ENCODE data around the gene ZDHHC22.

The ZDHHC22 gene

DNA sequence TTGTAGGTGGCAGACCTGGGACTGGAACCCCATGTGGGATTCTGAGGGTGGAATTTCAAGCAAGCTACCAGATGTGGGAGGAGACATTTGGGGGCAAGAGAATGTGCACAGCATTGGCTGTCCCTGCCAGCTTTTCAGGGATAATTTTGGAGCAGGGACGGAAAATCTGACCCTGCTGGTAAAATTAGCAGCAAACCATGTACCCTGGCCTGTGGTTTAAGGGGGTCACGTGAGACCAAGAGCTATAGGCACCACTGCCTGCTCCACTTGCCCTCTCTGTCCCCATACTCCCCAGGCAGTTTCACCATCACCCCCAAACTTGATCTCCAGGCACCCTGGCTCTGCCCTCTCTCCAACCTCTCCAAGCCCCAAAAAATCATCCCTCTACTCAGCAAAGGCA, 13.5 kb upstream of the ZDHHC22 start:
- no peak for DNase-seq (ENCODE audit: low spot score)

DNA sequence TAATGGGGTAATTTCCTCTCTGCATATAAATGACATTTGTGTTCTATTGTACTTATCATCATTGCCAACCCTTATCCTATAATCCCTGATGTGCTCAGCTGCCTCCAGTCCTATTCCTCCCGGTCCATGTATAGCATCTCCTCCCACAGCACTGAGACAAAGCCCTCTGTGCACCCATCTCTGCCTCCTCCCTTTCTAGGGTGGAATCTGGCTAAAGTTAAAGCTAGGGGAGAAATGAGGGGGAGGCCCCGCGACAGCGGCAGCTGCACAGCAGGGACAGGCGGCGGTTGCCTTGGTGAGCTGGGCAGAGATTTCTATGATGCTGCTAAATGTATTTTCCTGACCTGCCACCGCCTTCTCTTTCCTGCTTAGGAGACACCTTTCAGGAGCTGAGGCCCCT, 12.8 kb upstream of the ZDHHC22 start:
- DNase-seq (ENCODE audit: low spot score) = no peak

DNA sequence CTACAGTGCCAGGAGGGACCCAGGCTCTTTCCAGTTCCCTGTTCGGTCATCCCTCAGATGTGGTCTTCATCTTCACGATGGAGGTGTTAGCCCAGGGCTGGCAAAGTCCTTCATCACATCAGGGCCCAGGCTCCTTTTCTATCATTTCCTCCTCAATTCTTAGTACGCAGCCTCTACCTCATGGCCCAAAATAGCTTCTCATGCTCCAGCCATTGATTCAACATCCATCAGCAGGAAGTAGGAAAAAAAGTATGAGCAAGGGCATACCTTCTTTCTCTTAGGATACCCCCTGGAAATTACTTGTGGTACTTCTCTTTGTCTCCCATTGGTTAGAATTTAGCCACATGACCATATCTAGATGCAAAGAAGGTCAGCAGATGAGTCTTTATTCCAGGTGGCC, 12.2 kb upstream of the ZDHHC22 start:
- no peak for DNase-seq (ENCODE audit: low spot score)

DNA sequence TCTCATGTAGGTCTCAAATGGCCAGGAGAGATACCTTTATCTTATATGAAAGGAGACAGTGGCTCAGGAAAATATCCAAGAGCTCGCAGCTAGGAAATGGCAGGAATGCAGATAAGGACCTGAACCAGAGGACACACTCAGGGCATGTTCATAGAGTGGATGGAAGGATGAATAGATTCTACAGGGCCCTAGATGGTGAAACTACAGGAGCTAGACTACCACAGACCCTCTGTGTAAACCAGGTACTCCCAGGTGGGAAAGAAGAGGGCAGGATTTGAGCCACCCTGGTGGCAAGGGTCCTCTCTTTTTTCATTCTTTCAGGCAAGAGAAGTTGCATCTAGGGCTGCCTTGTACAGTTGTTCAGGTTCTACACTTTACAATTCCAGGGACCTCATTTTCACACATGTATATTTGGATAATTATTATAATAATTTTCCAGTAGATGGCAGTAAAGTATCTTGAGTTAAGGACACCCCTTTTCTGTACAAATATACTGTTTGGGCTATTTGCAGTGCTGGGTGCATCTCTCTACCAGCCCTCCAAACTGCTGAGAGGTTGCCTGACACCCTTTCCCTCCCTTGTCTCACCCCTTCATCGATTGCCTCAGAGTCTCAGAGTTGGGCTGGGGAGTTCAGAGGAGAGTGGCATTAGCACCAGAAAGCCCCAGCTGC, 10.5 kb upstream of the ZDHHC22 start:
- peak; percentile 60 for DNase-seq (ENCODE audit: low spot score)

DNA sequence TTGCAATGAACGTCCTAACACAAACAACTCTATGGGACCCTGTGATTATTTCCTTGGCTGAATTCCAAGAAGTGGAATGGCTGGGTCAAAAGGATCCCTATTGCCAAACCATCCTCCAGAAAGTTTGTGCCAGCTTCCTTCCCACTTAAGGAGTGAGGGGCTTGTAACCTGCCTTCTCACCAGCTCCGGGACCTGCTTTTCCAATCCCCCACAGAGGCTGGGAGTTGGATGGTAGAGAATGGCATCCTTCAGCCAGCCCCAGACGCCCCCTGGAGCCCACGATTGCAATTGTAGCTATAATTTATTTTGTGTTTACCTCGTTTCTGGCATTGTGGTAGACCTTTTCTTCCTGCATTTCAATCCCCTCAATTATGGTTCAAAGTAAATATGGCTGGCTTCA, 9.7 kb upstream of the ZDHHC22 start:
- peak; percentile 83 for DNase-seq (ENCODE audit: low spot score)

DNA sequence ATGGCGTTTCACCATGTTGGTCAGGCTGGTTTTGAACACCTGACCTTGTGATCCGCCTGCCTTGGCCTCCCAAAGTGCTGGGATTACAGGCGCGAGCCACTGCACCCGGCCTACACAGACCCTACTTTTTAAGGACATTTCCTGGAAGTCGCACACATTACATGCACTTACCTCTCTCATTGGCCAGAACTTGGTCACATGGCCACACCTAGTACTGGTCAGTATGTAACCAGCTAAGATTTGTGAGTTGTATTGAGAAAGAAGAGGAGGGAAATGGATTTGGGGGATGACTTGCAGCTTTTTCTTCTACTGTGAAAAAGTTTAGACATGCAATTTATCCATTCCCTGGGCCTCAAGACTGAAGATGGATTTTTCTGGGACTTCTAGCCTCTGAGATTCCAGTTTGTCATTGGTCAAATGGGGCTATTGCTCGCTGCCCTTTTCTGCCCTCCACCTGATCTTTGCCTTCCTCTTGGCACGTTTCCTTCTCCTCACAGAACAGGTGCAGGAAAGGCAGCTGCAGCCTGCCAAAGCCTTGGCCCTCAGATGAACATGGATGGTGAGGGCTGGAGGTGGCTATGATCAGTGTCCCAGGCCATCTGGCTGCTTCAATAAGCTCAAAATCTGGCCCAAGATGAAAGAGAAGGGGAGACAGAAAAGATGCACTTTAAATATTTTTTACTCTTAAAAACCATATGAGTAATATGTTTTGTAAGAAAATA, 7.1 kb upstream of the ZDHHC22 start:
- peak; percentile 62 for DNase-seq (ENCODE audit: low spot score)

DNA sequence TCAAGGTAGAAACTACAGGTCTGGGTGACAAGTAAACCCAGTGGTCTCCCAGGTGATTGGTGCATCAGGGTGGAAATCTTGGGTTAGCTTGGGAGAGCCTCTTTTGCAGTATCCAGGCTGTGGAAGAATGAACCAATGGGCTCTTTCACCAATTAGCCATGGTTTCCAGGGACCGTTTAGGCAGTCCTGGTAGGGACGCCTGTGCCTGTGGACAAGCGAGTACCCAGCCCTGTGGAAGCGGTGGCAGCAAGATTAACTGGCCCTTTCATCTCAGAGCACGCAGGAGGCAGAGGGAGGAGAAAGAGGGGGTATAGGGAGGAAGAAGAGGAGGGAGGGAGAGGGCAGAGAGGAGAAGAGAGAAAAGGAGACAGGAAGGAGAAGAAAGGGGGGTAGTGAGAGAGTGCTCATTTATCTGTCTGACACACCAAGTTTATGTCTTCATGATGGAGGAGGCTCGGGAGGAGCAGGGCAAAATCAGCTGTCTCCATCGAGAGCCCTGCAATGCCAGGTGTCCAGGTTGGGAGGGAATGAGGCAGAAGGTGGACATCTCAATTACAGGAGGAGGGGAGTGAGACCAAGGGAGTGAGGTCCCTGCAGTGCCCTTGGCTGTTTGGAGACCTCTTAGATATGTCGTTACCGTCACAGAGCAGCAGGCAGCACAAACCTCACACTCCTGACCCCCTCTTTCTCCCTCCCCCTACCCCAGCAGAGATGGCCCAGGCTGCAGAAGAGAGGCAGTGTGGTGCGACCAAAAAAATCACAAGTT, 4.6 kb upstream of the ZDHHC22 start:
- no peak for DNase-seq (ENCODE audit: low spot score)

DNA sequence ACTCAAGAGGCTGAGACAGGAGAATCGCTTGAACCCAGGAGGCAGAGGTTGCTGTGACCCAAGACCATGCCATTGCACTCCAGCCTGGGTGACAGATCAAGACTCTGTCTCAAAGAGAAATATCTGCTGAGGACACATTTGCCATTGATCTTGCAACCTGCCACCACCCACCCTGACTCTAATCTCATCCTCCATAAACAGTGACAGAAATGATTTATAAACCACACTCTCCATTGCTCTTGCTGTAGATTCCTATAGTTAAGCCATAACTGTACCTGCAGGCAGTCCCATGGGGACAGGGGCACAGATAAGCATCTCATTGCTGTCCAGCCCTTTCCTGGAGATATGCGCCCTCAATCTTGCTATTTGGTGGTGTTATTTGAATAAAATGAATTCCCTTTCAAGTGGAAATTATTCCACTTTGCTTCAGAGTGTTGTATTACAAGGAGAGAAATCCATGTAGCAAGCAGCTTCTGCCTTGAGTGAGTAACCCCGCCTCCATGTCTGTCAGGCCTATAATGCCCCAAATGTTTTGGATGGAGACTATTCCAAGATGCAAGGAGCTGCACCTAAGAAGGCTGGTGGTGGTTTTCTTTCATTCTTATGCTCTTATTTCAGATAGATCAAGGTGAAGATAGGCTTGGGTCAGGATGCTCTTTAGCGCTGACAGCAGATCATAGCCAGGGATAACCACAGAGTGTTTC, 3.0 kb upstream of the ZDHHC22 start:
- DNase-seq (ENCODE audit: low spot score) = no peak

DNA sequence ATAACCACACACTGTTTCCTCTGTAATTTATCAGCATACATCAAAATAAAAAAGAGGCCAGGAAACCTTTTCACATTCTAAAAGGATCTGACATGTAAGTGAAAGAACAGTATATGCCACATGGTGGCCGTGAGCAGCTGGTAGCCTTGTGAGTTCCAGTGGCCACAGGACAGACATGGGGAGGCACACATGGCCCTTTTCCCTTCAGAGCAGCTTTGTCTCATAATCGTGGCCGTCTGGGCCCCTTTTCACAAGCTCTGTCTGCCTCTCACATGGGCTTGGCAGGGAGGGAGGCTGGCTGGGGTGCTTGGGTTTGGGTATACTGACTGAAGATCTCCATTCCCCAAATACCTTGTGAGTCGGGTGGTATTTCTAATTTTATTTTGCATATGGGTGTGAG, 1.5 kb upstream of the ZDHHC22 start:
- peak; percentile 62 for DNase-seq (ENCODE audit: low spot score)

DNA sequence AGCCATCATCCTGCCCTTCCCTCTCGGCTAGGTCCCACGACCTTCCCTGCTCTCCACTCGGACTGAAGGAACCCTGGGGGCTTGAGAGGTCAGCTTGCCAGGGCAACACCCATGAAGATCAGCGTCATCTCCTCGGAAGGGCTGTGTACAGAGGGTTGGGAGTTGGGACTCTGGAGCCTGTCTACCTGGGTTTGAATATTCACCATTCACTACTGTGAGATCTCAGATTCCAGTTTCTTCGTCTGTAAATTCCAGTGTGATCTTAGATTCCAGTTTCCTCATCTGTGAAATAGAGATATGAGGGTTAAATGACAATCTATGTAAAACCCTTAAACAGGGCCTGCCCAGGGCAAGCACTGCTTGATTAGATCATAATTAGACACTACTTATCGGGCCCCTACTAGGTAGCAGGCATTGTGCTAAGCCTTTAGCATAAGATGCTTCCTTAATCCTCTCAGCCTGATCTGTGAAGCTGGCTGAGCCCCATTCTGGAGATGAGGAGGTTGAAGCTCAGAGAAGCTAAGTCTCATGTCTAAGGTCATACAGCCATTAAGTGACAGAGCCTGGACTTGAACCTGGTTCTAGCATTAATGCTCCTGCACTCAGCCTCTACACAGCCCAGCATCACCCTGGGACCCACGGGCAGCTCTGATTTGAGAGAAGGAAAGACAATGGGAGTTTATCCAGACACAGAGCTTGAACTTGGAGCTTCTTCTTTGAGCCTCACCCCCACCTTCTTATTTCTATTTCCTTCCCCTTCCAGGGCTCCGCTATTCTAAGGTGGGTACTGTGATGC, 612 bp upstream of the ZDHHC22 start:
- DNase-seq (ENCODE audit: low spot score) = peak; percentile 78

DNA sequence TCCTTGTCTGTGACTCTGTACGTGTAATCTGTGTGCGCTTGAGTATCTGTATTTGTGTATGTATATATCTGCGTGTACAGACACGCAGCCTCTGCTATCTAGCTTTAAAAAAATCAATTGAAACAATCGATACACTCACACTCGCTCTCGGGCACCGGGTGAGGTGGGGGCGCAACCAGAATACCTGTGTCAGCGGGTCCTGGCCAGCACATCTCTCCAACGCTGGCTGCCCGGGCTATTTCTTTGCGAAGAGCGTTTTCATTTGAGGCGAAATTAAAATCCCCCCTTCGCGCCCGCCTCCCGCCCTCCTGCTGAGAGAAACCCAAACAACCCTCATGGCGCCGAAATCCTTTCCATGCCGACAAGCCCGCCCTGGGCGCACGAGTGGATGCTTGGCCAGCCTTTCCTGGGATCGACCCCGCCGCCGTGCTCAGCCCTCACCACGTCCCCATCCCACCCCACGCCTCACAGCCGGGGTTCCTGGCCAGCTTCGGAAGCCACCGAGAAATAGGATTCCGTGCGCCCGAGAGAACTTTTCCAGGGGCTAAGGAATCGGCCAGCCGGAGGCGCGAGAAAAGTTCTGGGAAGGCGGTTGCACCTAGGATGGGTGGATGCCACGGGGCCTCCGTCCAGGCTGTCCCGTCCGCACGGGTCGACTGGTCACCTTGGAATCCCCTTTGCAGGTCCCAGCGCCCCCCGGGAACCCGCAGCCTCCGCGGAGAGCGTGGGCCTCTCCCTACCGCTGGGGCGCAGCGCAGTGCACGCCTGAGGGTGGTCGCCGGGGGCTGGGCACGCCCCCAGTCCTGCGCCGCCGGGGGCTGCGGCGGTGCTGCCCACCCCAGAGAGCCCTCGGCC, 1.0 kb downstream of the ZDHHC22 start:
- peak; percentile 58 for DNase-seq (ENCODE audit: low spot score)

DNA sequence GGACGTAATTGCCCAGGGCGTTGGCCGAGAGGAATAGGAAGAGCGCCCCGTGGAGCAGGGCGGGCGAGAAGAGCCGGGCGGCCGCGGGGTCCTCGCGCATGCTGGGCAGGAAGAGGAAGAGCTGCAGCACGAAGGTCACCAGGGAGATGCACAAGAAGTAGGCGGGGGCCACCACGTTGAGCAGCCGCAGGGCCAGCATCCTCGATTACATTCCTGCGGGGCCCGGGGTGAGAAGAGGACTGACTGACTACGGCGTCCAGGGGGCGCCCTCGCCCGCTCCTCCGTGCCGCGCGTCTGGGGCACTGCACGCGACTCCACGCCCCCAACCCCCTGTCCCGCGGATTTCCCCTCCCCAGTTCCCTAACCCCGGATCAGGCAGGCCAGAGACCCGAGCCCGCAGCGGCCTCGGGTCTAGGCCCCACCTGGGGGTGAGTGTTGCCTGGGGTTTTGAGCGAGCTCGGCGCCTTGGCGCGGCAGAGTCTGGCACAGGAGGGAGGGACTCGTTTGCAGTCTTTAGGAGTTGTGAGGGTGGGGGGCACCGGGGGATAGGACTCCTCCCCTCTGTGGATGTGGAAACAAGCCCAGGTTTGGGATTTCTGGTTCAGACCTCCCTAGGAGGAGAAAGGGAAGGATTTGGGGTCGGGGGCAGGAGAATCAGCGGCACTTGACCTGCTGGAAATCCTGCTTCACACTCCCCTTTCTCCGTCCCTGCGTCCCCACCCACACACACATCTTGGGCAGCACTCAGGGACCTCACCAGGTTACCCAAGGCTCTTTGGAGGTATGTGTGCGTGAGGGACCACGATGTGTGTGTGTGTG, 1.8 kb downstream of the ZDHHC22 start:
- DNase-seq (ENCODE audit: low spot score) = peak; percentile 90

DNA sequence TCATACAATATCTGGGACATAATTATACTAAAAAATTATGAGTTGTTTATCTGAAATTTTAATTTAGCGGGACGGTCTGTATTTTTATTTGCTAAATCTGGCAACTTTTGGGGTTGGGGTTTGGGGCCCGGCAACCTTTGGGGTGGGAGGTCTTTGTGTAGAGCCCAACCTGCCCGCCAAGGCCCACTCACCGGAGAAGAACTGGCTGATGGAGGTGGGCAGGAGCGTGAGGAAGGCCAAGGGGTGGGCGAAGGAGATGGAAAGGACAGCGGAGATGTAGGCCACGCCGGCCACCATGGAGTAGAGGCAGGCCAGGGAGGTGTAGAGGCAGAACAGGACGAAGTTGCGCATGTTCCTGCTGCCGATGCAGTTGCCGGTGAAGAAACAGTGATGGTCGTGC, 2.6 kb downstream of the ZDHHC22 start:
- no peak for DNase-seq (ENCODE audit: low spot score)

DNA sequence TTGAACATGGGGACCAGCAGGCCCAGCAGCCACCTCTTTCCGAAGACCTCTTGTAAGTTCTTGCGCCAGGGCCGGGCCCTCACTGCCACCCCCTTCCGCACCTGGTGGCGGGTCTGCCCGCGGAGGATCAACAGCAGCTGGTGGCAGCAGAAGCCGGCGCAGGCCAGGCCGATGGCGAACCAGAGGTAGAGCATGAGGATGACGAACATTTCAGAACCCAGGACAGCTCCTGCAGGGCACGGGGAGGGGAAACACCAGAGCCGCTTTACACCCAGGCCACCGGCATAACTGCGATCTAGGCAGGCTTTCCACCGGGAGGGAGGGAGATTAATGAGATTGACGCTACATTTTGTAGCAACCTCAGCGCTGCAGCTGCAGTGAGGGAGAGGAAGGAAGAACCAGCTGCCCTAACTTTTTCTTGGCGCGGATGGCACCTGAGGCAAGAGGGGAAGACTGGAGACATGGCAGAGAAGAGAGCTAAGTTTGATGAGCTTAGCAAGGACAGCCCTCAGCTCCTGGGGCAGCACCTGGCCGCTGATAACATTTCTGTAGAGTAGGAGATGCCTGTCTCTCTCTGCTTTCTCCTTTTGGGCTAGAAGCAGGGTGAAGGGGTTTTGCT, 7.8 kb downstream of the ZDHHC22 start:
- DNase-seq (ENCODE audit: low spot score) = peak; percentile 49

DNA sequence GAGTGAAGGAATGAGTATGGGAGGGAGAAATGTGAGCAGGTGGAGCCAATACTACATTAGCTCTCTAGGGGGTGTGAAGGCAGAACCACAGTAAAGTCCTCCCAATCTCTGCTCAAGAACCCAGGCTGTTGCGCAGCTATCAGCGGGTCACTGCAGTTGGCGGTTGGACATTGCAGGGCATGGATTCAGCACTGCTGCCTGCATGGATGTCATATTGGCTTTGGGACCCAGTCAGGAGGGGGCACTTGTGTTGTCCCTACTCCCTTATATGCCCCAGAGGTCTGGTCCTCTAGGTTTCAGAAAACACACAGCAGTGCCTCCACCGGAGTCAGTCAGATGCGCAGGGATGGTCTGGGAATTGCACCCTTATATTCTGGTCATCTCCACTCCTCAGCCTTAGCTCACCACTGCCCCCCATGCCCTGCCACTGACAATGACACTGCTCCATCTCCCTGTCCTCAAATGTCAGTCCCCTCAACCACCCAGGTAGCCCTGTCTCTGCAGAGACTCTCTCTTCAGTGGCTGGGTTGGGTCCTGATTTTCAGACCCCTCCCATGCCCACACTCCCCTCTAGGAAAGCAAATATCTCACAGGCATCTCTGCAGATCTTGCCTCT, 9.6 kb downstream of the ZDHHC22 start:
- no peak for DNase-seq (ENCODE audit: low spot score)

DNA sequence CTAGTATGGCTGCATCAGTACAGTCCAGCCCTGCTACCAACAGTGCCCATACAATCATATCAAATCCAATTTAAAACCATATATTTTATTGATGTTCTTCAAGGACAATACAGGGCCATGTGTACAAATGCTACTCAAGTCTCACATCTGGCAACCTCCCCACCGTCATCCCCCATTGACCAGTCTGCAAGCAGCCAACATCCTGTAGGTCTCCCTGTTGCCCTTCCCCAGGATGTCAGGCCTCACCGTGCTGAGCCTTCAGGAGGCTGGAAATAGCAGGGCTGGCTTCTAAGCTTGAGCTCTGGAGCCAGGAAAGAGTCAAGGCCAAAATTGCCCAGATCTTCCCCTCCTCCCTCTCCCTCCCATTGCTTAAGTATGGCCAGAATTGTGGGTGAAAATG, 10.4 kb downstream of the ZDHHC22 start:
- no peak for DNase-seq (ENCODE audit: low spot score)

DNA sequence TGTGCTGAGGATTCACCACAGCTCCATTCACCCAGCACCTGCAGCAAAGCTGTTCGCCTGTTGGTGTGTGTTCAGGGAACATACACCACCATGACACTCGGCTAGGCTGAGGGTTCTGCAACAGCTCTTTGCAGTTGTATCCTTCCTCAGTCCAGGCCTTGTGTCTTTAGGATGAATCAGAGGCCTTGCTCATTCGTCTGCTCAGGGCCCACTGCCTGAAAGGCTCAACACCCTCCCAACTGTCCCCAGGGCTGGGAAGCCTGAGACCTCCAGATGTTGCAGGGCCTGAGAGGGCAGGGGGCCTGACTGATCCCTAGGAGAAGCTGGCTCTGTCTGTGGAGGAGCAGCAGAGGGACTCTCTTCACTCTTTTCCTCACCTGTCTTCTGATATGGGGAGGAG, 11.2 kb downstream of the ZDHHC22 start:
- DNase-seq (ENCODE audit: low spot score) = no peak

DNA sequence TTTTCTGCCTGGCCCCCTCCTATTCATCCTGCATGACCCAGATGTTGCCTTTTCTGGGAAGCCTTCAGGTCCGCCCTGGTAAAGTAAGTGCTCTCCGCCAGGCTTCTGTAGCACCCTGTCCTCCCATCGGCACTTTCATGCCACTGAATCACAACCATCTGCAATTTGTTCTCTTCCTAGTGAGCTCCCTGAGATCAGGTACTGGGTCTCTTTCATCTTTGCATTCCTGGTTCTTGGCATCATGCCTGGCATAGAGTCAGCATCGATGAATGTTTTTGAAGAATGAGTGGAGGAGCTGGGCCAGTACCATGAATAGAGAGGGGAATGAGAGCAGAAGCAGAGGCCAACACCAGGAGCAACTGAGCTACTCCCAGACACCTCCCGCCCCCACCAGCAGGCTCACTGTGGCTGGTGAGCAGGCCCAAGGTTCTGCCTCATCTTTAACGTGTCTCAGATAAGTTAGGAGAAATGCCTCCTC, 13.1 kb downstream of the ZDHHC22 start:
- no peak for DNase-seq (ENCODE audit: low spot score)

DNA sequence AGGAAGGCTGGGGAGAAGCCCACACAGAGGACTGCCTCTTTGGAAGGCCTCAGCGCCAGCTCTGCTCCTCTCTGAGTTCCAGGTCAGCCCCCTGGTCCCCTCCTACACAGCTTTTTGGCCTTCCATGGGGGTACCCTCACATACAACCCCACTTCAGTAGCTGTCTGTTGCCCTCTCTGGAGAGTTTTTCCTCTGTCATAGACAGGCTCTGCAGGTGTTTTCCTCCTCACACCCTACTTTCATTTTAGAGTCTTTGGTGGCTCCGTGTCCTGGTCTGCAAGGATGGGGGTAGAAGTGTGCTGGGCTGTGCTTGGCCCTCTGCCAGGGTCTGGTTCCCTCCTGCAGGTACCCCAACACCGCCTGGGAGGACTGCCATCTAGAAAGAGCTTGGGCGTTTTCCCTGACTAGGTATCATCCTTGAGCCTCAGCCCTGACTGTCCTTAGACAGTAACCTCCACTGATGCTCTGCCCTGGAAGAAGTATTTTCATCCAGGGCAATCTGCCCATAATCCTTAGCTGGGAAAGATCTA, 15.1 kb downstream of the ZDHHC22 start:
- DNase-seq (ENCODE audit: low spot score) = no peak

Data from D341Med (cell line).